ENCODE results near the gene TAAR1. TPM values are rescaled to one million over a fixed set of nuclear protein-coding genes. Genes with fewer than 3 reads are reported as not detected.

TAAR1 gene
- total and polyA plus RNA-seq, 10 donors = 0.37 TPM; not detected in 9

GRCh38 chr6:132690678-132691077, 31.7 kb upstream of the TAAR1 start:
- 89 to 93% (median 92%) methylated on average over 4 of the region's 4 CpGs for WGBS, 5 donors
- H3K9me3 ChIP-seq = peaks cover 0 to 11% (median 6%) of the 10 kb centered on the region in 8 donors
- no peak overlapping the region for H3K4me3 ChIP-seq
- no peak overlapping the region for H3K27ac ChIP-seq
- peaks cover 0 to 56% (median 0%) of the 10 kb centered on the region in 6 donors for H3K36me3 ChIP-seq
- intact Hi-C loops (cut with DNase I; ENCODE audit: low total_unique reads) = no loop called here
- H3K4me1 ChIP-seq = no peaks in the 10 kb centered on the region
- TF ChIP-seq POLR2A (IDR thresholded peaks at IDR 0.05) = no peak
- TF ChIP-seq POLR2AphosphoS5 (IDR thresholded peaks at IDR 0.05) = no peak
- TF ChIP-seq CTCF (IDR thresholded peaks at IDR 0.05 in 8 of 11, conservative IDR thresholded peaks at IDR 0.05 in 3 of 11) = no peak
- H3K27me3 ChIP-seq (replicated peaks in 1 of 7) = peaks cover 0 to 10% (median 0%) of the 10 kb centered on the region in 7 donors
- no peak for DNase-seq

- peaks cover 0 to under 1% (median 0%) of the 10 kb centered on the region in 8 donors for H3K9me3 ChIP-seq
- no peak for DNase-seq
- peaks cover 0 to 10% (median 0%) of the 10 kb centered on the region in 7 donors for H3K27me3 ChIP-seq (replicated peaks in 1 of 7)
- no peak overlapping the region for H3K4me3 ChIP-seq
- intact Hi-C loops (cut with DNase I; ENCODE audit: low total_unique reads) = no loop called here
- H3K36me3 ChIP-seq = peaks cover 0 to 67% (median 0%) of the 10 kb centered on the region in 6 donors
- TF ChIP-seq CTCF (IDR thresholded peaks at IDR 0.05 in 8 of 11, conservative IDR thresholded peaks at IDR 0.05 in 3 of 11) = no peak
- no peak for TF ChIP-seq POLR2A (IDR thresholded peaks at IDR 0.05)
- TF ChIP-seq POLR2AphosphoS5 (IDR thresholded peaks at IDR 0.05) = no peak
- WGBS, 5 donors = 62 to 81% (median 66%) methylated on average over 5 of the region's 5 CpGs
- no peaks in the 10 kb centered on the region for H3K4me1 ChIP-seq
- H3K27ac ChIP-seq = no peak overlapping the region
Observed at GRCh38 chr6:132687306-132687705, 28.3 kb upstream of the TAAR1 start.

GRCh38 chr6:132686531-132686930, 27.5 kb upstream of the TAAR1 start:
- WGBS, 5 donors = 86 to 95% (median 91%) methylated on average over 3 of the region's 3 CpGs
- no peak for DNase-seq
- intact Hi-C loops (cut with DNase I; ENCODE audit: low total_unique reads) = no loop called here

GRCh38 chr6:132685009-132685408, 26.0 kb upstream of the TAAR1 start:
- intact Hi-C loops (cut with DNase I; ENCODE audit: low total_unique reads) = no loop called here
- DNase-seq = no peak
- Histone ChIP-seq H3K27me3 (replicated peaks in 1 of 7) (peaks cover 0 to 3% (median 0%) of the 10 kb centered on the region in 7 donors), H3K4me1 (no peaks in the 10 kb centered on the region), H3K27ac (no peak overlapping the region), H3K9me3 (peaks cover 0 to 3% (median 0%) of the 10 kb centered on the region in 8 donors), H3K36me3 (peaks cover 0 to 54% (median 0%) of the 10 kb centered on the region in 6 donors), H3K4me3 (no peak overlapping the region)
- TF ChIP-seq POLR2AphosphoS5 (IDR thresholded peaks at IDR 0.05) (no peak), CTCF (IDR thresholded peaks at IDR 0.05 in 8 of 11, conservative IDR thresholded peaks at IDR 0.05 in 3 of 11) (no peak), POLR2A (IDR thresholded peaks at IDR 0.05) (no peak)
- WGBS, 5 donors = 82 to 96% (median 89%) methylated on average over 3 of the region's 3 CpGs

More at GRCh38 chr6:132686531-132686930, 27.5 kb upstream of the TAAR1 start:
- Histone ChIP-seq H3K36me3 (peaks cover 0 to 67% (median 0%) of the 10 kb centered on the region in 6 donors), H3K9me3 (peaks cover 0 to 3% (median 0%) of the 10 kb centered on the region in 8 donors), H3K4me3 (no peak overlapping the region), H3K4me1 (no peaks in the 10 kb centered on the region), H3K27ac (no peak overlapping the region), H3K27me3 (replicated peaks in 1 of 7) (peaks cover 0 to 10% (median 0%) of the 10 kb centered on the region in 7 donors)
- TF ChIP-seq POLR2A (IDR thresholded peaks at IDR 0.05) = no peak
